HEK293 (cell line): ENCODE measurements around the gene CCDC127.
"Not testable (repeated sequence)": the region's sequence is repeated elsewhere in the genome, so short reads cannot be mapped to it uniquely, and the experiment has no call there.

Experiments
- CTCF ChIA-PET: fragments of 350-600 bp; formaldehyde crosslinking; extraction: SDS; loops from one replicate; lab custom pipeline; 2021; ENCODE audit warnings: antibody characterized with exemption; lab: Yijun Ruan, JAX
- POLR2A ChIA-PET: fragments of 300-600 bp; formaldehyde crosslinking; extraction: SDS; loops from one replicate; lab custom pipeline; 2020; ENCODE audit warnings: antibody characterized with exemption, inconsistent platforms; lab: Yijun Ruan, JAX
- H3K27ac ChIP-seq: fragments of 200-500 bp; sonication (Bioruptor generic); 2 replicates; pipeline ENCODE4 v1.5.1; 2014; ENCODE audit warnings: low read depth, low read length, control low read depth, inconsistent platforms; ENCODE audit errors: extremely low read depth
- H3K36me3 ChIP-seq, 2 experiments: fragments of 200-500 bp in 1 of 2; sonication (Bioruptor generic) in 1 of 2; 1 replicate in 1 of 2; 2 replicates in 1 of 2; pipeline ENCODE4 v1.5.1; 2014 to 2017; ENCODE audit warnings: inconsistent platforms in 2 of 2, low read length in 2 of 2; ENCODE audit not compliant: control insufficient read depth in 2 of 2, insufficient read depth in 1 of 2
- H3K4me1 ChIP-seq: fragments of 200-500 bp; sonication (Bioruptor generic); 2 replicates; pipeline ENCODE4 v1.5.1; 2014; ENCODE audit warnings: mild to moderate bottlenecking, low read length, inconsistent platforms; ENCODE audit not compliant: control insufficient read depth, insufficient read depth
- H3K4me3 ChIP-seq: 2 replicates; pipeline ENCODE4 v1.5.1; 2011; ENCODE audit warnings: low read depth, mild to moderate bottlenecking, control low read depth, low read length, moderate library complexity
- H3K9me3 ChIP-seq: fragments of 200-500 bp; sonication (Bioruptor generic); 2 replicates; pipeline ENCODE4 v1.5.1; 2014; ENCODE audit warnings: low read depth, low read length, inconsistent platforms; ENCODE audit not compliant: control insufficient read depth, insufficient read depth
- GLI4 ChIP-seq: fragments of 450-650 bp; formaldehyde crosslinking; IDR thresholded peaks from 2 replicates; pipeline ENCODE4 v1.5.1; 2016; ENCODE audit warnings: missing biosample characterization, missing genetic modification characterization
- GLIS1 ChIP-seq: fragments of 450-650 bp; formaldehyde crosslinking; IDR thresholded peaks from 2 replicates; pipeline ENCODE4 v1.5.1; 2016; ENCODE audit warnings: missing biosample characterization, missing genetic modification characterization
- GLIS2 ChIP-seq: fragments of 450-650 bp; formaldehyde crosslinking; IDR thresholded peaks from 2 replicates; pipeline ENCODE4 v1.5.1; 2016; ENCODE audit warnings: missing biosample characterization, missing genetic modification characterization
- KLF7 ChIP-seq: fragments of 450-650 bp; formaldehyde crosslinking; IDR thresholded peaks from 2 replicates; pipeline ENCODE4 v1.5.1; 2016; ENCODE audit warnings: missing biosample characterization, missing genetic modification characterization, borderline replicate concordance
- SCRT2 ChIP-seq: fragments of 450-650 bp; formaldehyde crosslinking; IDR thresholded peaks from 2 replicates; pipeline ENCODE4 v1.5.1; 2016; ENCODE audit warnings: missing biosample characterization, missing genetic modification characterization
- SP2 ChIP-seq: fragments of 450-650 bp; formaldehyde crosslinking; IDR thresholded peaks from 2 replicates; pipeline ENCODE4 v1.5.1; 2016; ENCODE audit warnings: missing biosample characterization, missing genetic modification characterization
- SP3 ChIP-seq: fragments of 450-650 bp; formaldehyde crosslinking; IDR thresholded peaks from 2 replicates; pipeline ENCODE4 v1.5.1; 2016; ENCODE audit warnings: missing biosample characterization, missing genetic modification characterization
- ZNF121 ChIP-seq: fragments of 450-650 bp; formaldehyde crosslinking; IDR thresholded peaks from 2 replicates; pipeline ENCODE4 v1.5.1; 2016; ENCODE audit warnings: missing biosample characterization, missing genetic modification characterization
- ZNF202 ChIP-seq: fragments of 450-650 bp; formaldehyde crosslinking; IDR thresholded peaks from 2 replicates; pipeline ENCODE4 v1.5.1; 2016; ENCODE audit warnings: missing biosample characterization, missing genetic modification characterization, borderline replicate concordance
- ZNF311 ChIP-seq: fragments of 450-650 bp; formaldehyde crosslinking; IDR thresholded peaks from 2 replicates; pipeline ENCODE4 v1.5.1; 2017; ENCODE audit warnings: missing biosample characterization, missing genetic modification characterization, borderline replicate concordance
- ZNF366 ChIP-seq: fragments of 450-650 bp; formaldehyde crosslinking; conservative IDR thresholded peaks from 2 replicates; pipeline ENCODE4 v1.5.1; 2016; ENCODE audit warnings: missing biosample characterization, missing genetic modification characterization
- ZNF600 ChIP-seq: fragments of 450-650 bp; formaldehyde crosslinking; IDR thresholded peaks from 2 replicates; pipeline ENCODE4 v1.5.1; 2016; ENCODE audit warnings: missing biosample characterization, missing genetic modification characterization
- ZNF791 ChIP-seq: fragments of 450-650 bp; formaldehyde crosslinking; IDR thresholded peaks from 2 replicates; pipeline ENCODE4 v1.5.1; 2016; ENCODE audit warnings: missing biosample characterization, missing genetic modification characterization
- TF ChIP-seq, protein P1 (sequence below): fragments of 450-650 bp; formaldehyde crosslinking; IDR thresholded peaks from 2 replicates; pipeline ENCODE4 v1.5.1; 2016; ENCODE audit warnings: missing biosample characterization, missing genetic modification characterization, borderline replicate concordance
- TF ChIP-seq, protein P2 (sequence below): fragments of 450-650 bp; formaldehyde crosslinking; IDR thresholded peaks from 2 replicates; pipeline ENCODE4 v1.5.1; 2016; ENCODE audit warnings: missing biosample characterization, missing genetic modification characterization
- TF ChIP-seq, protein P3 (sequence below): IDR thresholded peaks from 2 replicates; pipeline ENCODE4 v1.6.1; 2011; ENCODE audit warnings: mild to moderate bottlenecking, low read depth, low read length, borderline replicate concordance
- TF ChIP-seq, protein P4 (sequence below): fragments of 450-650 bp; formaldehyde crosslinking; IDR thresholded peaks from 2 replicates; pipeline ENCODE4 v1.5.1; 2016; ENCODE audit warnings: missing biosample characterization, missing genetic modification characterization
- TF ChIP-seq, protein P5 (sequence below): fragments of 450-650 bp; formaldehyde crosslinking; IDR thresholded peaks from 2 replicates; pipeline ENCODE4 v1.5.1; 2016; ENCODE audit warnings: missing biosample characterization, missing genetic modification characterization, borderline replicate concordance

Gene CCDC127

DNA sequence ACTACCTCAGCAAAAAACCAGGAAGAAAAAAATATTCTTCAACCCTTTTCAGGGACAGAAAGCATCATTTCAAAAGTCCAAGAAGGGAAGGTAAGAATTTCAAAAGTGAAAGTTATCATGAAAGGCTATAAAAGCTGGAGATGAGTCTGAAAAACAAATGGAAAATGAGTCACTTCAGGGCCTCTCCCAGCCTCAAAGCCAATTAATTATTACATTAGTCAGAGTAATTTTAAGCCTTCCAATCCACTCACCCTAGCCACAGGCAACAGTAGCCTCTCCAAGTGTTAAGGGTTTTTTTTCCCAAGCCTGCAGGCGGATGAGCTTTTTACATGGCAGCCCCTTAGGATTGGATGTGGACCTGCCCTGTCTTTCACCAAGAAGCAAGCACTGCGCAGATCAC, 2.7 kb downstream of the CCDC127 start:
- H3K27ac ChIP-seq, CTCF ChIA-PET, H3K9me3 ChIP-seq, H3K4me3 ChIP-seq, POLR2A ChIA-PET, H3K4me1 ChIP-seq: not testable (repeated sequence)
- 0 out of 2 replicates have a peak, but pooled peaks have one; percentile 16 for TF ChIP-seq ZNF366 (tag by site-specific recombination)
- H3K36me3 ChIP-seq = peaks cover 14 to 19% of the 10 kb centered on the region in 2 experiments

DNA sequence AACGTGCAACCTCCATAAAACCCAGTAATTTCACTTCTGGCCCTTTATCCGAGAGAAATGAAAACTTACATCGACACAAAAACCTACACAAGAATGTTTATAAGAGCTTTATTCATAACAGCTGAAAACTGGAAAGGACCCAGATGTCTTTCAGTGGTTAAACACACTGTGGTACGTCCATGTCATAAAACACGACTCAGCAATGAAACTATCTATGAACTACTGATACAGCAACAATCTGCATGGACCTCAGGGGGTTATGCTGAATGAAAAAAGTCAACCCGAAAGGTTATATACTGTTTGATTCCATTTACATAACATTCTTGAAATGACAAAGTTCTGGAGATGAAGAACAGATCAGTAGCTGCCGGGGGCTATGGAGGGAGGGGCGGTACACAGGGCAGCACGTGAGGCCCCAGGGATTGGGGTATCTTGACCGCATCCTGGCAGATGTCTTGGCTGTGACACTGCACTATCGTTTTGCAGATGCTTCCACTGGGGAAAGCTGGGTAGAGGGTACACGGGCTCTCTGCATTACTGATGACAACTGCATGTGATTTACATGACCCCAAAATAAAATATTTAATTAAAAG, 4.1 kb downstream of the CCDC127 start:
- ChIA-PET POLR2A (no interaction called here), CTCF (interaction anchor here (0.7 to 1.4 kb wide), 3 partner anchors 9 to 104 kb away, joined by 3 to 5 read pairs (median 4); no protein-coding TSS in a partner anchor)
- TF ChIP-seq, protein P1, sequence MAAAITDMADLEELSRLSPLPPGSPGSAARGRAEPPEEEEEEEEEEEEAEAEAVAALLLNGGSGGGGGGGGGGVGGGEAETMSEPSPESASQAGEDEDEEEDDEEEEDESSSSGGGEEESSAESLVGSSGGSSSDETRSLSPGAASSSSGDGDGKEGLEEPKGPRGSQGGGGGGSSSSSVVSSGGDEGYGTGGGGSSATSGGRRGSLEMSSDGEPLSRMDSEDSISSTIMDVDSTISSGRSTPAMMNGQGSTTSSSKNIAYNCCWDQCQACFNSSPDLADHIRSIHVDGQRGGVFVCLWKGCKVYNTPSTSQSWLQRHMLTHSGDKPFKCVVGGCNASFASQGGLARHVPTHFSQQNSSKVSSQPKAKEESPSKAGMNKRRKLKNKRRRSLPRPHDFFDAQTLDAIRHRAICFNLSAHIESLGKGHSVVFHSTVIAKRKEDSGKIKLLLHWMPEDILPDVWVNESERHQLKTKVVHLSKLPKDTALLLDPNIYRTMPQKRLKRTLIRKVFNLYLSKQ (tag by site-specific recombination) = no peak
- TF ChIP-seq, protein P2, sequence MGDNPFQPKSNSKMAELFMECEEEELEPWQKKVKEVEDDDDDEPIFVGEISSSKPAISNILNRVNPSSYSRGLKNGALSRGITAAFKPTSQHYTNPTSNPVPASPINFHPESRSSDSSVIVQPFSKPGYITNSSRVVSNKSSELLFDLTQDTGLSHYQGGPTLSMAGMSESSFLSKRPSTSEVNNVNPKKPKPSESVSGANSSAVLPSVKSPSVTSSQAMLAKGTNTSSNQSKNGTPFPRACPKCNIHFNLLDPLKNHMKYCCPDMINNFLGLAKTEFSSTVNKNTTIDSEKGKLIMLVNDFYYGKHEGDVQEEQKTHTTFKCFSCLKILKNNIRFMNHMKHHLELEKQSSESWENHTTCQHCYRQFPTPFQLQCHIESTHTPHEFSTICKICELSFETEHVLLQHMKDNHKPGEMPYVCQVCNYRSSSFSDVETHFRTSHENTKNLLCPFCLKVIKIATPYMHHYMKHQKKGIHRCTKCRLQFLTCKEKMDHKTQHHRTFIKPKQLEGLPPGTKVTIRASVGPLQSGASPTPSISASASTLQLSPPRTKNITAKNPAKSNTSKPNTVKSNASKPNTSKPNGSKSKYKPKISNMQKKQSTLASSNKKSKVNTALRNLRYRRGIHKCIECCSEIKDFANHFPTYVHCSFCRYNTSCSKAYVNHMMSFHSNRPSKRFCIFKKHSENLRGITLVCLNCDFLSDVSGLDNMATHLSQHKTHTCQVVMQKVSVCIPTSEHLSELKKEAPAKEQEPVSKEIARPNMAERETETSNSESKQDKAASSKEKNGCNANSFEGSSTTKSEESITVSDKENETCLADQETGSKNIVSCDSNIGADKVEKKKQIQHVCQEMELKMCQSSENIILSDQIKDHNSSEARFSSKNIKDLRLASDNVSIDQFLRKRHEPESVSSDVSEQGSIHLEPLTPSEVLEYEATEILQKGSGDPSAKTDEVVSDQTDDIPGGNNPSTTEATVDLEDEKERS (tag by site-specific recombination) = no peak
- TF ChIP-seq GLI4 = no peak
- TF ChIP-seq SP3 (tag by site-specific recombination) = no peak
- TF ChIP-seq ZNF202 (tag by site-specific recombination) = no peak
- no peak for TF ChIP-seq ZNF121
- H3K4me3 ChIP-seq = no peak overlapping the region
- peaks cover 14 to 19% of the 10 kb centered on the region in 2 experiments for H3K36me3 ChIP-seq
- no peak overlapping the region for H3K27ac ChIP-seq
- no peaks in the 10 kb centered on the region for H3K9me3 ChIP-seq
- no peaks in the 10 kb centered on the region for H3K4me1 ChIP-seq

DNA sequence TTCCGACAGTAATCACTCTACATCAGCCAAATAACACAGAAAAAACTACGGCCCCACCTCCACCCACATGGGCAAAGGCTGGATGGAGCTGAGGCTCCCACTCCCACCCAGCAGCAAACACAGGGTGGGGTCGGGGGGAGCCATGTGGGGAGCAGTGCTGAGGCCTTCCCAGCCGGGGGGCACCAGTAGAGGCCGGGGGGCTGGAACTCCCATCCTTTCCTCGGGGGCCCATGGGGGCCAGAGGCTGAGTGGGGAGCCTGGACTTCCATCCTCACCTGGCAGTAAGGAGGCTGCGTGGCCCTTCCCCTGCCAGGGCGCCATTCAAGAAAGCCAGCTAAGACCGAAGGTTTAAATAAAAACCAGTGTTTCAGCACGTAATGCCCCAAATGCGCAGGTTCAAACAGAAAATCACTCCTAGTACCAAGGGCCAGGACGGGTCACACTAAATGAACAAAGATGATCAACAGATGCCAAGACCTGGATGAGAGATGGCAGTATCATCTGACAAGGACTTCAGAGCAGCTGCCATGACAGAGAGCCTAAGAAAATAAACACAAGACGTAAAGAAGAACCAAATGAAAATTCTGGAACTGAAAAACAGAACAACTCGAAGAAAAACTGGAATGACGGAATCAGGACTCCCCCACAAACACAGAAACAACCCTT, 9.4 kb downstream of the CCDC127 start:
- no peaks in the 10 kb centered on the region for H3K9me3 ChIP-seq
- ChIA-PET POLR2A (interaction anchor here (1.5 kb wide), 1 partner anchor 10 kb away, joined by 3 read pairs; the partner anchor contains the start of genes CCDC127 and SDHA), CTCF (interaction anchor here (0.6 to 1.2 kb wide), 3 partner anchors 11 to 146 kb away, joined by 3 to 5 read pairs (median 3); no protein-coding TSS in a partner anchor)
- no peak for TF ChIP-seq ZNF311 (tag by site-specific recombination)
- no peak for TF ChIP-seq ZNF791 (tag by site-specific recombination)
- TF ChIP-seq KLF7 (tag by site-specific recombination) = no peak
- TF ChIP-seq ZNF600 (tag by site-specific recombination) = 0 out of 2 replicates have a peak, but pooled peaks have one; percentile 11
- no peak for TF ChIP-seq GLIS1 (tag by site-specific recombination)
- TF ChIP-seq, protein P3, sequence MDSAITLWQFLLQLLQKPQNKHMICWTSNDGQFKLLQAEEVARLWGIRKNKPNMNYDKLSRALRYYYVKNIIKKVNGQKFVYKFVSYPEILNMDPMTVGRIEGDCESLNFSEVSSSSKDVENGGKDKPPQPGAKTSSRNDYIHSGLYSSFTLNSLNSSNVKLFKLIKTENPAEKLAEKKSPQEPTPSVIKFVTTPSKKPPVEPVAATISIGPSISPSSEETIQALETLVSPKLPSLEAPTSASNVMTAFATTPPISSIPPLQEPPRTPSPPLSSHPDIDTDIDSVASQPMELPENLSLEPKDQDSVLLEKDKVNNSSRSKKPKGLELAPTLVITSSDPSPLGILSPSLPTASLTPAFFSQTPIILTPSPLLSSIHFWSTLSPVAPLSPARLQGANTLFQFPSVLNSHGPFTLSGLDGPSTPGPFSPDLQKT = no peak
- peak; percentile 50 for TF ChIP-seq GLIS2 (tag by site-specific recombination)
- TF ChIP-seq SP2 (tag by site-specific recombination) = no peak
- TF ChIP-seq, protein P4, sequence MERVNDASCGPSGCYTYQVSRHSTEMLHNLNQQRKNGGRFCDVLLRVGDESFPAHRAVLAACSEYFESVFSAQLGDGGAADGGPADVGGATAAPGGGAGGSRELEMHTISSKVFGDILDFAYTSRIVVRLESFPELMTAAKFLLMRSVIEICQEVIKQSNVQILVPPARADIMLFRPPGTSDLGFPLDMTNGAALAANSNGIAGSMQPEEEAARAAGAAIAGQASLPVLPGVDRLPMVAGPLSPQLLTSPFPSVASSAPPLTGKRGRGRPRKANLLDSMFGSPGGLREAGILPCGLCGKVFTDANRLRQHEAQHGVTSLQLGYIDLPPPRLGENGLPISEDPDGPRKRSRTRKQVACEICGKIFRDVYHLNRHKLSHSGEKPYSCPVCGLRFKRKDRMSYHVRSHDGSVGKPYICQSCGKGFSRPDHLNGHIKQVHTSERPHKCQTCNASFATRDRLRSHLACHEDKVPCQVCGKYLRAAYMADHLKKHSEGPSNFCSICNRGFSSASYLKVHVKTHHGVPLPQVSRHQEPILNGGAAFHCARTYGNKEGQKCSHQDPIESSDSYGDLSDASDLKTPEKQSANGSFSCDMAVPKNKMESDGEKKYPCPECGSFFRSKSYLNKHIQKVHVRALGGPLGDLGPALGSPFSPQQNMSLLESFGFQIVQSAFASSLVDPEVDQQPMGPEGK (tag by site-specific recombination) = no peak
- peak; percentile 20; the same call in 1 of the 2 replicates for TF ChIP-seq SCRT2
- TF ChIP-seq, protein P5, sequence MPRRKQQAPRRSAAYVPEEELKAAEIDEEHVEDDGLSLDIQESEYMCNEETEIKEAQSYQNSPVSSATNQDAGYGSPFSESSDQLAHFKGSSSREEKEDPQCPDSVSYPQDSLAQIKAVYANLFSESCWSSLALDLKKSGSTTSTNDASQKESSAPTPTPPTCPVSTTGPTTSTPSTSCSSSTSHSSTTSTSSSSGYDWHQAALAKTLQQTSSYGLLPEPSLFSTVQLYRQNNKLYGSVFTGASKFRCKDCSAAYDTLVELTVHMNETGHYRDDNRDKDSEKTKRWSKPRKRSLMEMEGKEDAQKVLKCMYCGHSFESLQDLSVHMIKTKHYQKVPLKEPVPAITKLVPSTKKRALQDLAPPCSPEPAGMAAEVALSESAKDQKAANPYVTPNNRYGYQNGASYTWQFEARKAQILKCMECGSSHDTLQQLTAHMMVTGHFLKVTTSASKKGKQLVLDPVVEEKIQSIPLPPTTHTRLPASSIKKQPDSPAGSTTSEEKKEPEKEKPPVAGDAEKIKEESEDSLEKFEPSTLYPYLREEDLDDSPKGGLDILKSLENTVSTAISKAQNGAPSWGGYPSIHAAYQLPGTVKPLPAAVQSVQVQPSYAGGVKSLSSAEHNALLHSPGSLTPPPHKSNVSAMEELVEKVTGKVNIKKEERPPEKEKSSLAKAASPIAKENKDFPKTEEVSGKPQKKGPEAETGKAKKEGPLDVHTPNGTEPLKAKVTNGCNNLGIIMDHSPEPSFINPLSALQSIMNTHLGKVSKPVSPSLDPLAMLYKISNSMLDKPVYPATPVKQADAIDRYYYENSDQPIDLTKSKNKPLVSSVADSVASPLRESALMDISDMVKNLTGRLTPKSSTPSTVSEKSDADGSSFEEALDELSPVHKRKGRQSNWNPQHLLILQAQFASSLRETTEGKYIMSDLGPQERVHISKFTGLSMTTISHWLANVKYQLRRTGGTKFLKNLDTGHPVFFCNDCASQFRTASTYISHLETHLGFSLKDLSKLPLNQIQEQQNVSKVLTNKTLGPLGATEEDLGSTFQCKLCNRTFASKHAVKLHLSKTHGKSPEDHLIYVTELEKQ = no peak

More for the DNA sequence above, 9.4 kb downstream of the CCDC127 start:
- Histone ChIP-seq H3K27ac (no peak overlapping the region), H3K36me3 (peaks cover 12 to 36% of the 10 kb centered on the region in 2 experiments), H3K4me1 (peaks cover 5% of the 10 kb centered on the region; the same call in 1 of the 2 replicates), H3K4me3 (no peak overlapping the region)
